GM18505 (cell line): Measurements from ENCODE around the gene ADAM12.

Source experiments
- ATAC-seq: cut with Tn5 transposase; IDR thresholded peaks from one replicate; pipeline ENCODE4 v1.9.1; 2021; ENCODE audit not compliant: unreplicated experiment
- POLR2A ChIP-seq: IDR thresholded peaks from 4 replicates; pipeline ENCODE4 v1.6.1; 2011; ENCODE audit warnings: borderline replicate concordance; ENCODE audit not compliant: insufficient read depth, insufficient read length; ENCODE audit errors: extremely low read depth

Gene ADAM12

DNA sequence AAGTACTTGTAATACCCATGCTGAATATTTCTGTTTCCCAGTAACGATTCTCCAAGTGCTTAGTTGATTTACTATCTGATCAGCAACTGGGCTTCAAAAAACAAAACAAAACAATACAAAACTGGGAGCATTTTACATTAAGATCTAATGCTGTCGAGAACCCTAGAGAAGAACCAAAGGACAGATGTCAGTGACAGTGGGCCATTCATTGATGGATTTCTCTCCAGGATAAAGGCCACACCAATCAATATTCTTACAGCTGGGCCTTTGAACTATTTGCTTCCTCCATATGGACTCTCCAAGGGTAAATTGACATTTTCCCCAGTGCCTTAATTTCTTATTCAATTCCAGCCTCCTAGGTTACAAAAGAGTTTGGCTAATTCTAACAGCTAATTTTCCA lies 217.5 kb downstream of the ADAM12 start:
- no peak for ATAC-seq
- TF ChIP-seq POLR2A = no peak

DNA sequence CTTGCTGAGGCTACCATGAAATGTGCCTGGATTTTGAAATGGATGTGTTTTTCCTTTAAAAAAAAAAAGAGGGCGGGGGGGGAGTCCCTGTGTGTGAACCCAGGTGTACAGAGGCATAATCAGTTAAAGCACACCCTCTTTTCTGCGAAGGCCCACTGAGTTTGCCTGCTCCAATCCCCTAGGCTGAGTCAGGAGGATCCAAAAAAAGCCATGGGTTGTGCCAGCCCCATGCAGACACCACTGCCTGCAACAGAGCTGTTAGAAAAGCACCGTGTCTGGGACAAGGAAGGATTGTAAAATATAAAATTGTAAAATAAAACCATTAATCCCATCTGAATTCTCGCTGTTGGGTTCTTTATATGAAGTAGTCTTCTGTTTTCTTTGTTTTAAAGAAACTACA lies 217.9 kb downstream of the ADAM12 start:
- ATAC-seq = no peak
- TF ChIP-seq POLR2A = no peak

DNA sequence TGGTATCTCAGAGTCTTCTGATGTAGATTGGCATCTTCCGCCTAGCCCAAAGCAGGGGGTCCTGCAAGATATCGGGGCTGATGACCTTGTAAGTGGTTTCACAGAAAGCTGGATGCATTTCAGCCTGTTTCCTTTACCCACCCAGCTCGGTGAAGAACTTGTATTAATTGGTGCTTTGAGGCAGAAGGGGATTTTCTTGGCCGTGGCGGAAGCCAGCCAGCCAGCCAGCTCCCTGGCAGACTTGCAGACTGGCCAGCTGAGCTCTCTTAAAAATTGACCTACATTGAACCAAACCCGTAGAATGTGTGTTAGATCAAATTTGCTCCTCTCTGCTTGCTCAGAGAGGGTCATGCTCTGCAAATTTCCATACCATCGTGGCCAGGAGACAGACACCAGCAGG lies 218.4 kb downstream of the ADAM12 start:
- no peak for TF ChIP-seq POLR2A
- no peak for ATAC-seq

DNA sequence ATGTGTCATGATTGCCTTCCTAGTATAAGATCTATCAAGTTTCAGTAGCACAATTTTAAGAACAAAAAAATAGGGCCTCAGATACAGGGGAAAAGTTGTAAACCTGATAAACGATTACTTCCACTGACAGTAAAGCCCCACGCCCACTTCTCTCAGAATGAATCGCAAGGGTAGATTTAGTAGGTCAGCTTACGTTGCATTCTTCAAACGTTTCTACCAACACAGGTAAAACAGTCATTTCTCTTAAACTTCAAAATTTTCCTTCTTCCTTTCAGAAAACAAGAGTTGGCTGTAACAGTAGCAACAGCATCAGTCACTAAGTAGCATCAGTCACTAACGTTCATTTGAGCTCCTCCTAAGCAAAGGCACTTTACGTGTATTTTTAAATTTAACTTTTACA lies 221.5 kb downstream of the ADAM12 start:
- TF ChIP-seq POLR2A = no peak
- ATAC-seq = no peak

DNA sequence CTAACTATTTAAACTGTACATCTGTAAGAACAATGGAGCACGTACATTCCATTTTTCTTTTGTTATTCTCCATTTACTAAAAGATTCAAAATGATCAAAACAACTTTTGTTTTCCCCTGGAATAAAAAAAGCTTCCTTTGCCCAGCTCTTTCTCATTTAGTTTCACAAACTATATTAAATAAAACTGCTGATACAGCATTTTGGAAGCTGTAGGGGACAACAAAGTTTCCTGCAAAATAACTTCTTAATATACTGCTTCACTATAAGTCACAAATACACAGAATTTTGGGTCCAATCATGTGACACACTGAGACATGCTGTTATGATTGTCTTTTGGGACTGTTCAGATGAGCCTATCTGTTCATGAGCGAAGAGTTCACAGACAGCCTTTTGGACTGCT lies 222.4 kb downstream of the ADAM12 start:
- ATAC-seq = no peak
- no peak for TF ChIP-seq POLR2A

DNA sequence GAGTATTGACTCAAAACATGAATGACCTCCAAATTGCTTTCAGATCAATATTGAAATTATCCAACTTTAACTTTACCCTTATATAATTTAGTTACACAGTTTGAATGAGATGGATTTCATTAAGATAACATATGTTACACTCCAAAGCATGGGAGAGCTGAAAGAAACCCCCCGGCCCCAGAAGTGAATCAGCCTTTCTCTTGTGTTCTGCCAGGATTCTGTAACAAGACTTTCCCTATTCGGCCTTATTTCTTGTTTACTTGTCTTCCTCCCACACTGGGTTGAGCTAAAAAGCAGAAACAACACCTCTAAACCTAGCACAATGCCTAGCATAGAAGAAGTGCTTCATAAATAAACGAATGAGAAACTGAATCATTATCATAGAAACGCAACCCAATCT lies 224.8 kb downstream of the ADAM12 start:
- no peak for TF ChIP-seq POLR2A
- ATAC-seq = no peak

DNA sequence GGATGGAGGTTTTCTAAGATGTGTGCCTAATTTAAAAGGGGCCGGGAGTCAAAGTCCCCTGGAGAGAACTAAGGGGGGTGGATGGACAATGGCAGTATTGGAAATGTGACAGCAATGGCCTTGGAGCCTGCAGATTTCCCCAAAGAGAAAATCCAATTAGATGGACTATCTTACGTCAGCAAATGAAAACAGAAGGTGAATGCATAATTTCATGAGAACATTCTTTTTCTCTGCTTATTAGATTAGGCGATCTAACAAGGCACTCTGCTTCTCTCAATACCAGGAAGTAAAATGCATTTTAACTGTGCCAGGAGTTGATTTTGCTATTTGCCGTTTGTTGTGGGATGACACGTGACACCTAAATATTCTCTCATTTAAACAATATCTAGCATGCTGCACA lies 226.6 kb downstream of the ADAM12 start:
- TF ChIP-seq POLR2A = no peak
- no peak for ATAC-seq

DNA sequence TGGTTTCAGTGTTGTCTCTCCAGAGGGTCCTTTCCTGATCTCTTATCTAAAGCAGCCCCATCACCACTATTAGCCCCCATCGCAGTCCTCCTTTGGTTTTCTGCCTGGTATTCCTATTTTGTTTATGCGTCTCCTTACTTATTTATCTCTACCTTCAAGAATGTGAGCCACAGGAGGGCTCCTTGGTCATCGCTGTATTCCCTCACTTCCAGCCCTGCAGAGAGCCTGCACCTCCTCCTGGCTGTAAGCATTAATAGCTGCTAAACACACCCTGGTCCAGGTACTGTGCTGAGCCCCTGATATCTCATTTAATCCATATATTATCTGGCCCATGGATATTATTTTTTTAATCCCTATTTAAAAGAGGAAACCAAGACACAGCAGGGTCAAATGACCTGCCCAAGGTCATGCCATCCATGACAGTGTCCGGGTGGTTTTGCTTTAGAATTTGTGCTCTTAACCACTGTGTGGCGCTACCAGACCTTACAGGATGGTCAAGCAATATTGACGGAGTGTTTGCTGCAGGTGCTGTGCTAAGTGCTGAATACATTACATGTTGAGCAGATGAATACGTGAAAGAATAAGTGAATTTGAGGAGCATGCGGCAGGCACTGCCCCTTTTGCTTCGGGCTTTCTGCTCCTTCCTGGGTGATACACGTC lies 227.2 kb downstream of the ADAM12 start:
- no peak for ATAC-seq
- TF ChIP-seq POLR2A = no peak

DNA sequence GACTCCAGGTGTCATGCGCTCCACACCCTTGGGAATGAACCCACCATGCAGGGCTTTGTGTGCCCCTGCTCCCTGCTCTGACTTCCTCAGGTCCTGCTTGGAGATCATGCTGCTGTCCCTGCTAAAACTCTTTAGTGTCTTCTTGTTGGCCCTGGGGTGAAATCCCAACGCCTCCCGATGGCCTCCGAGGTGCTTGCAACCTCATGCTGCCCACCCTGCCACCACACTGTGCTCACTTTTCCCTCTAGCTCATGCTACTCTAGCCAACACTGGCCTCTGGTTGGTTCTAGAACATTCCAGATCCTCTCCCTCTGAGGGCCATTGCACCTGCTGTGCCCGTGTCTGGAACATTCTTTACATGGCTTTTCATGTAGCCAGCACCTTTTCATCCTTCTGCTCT lies 227.7 kb downstream of the ADAM12 start:
- TF ChIP-seq POLR2A = no peak
- ATAC-seq = no peak

DNA sequence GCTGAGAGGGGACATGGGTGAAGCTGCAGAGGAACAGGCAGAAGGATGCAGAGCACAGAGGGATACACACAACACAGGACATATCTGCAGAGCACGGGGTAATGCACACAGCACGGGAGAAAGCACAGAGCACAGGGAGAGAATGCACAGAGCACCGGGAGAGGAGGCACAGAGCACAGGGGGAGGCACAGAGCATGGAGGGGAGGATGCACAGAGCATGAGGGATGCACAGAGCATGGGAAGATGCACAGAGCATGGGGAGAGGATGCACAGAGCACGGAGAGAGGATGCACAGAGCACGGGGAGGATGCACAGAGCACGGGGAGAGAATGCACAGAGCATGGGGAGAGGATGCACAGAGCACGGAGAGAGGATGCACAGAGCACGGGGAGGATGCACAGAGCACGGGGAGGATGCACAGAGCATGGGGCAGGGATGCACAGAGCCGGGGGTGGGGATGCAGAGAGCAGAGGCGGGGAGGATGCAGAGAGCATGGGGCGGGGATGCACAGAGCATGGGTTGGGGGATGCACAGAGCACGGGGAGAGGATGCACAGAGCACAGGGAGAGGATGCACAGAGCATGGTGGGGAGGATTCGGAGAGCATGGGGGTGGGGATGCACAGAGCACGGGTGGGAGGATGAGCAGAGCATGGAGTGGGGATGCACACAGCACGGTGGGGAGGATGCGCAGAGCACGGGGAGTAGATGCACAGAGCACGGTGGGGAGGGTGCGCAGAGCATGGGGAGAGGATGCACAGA lies 230.0 kb downstream of the ADAM12 start:
- no peak for TF ChIP-seq POLR2A
- ATAC-seq = no peak

DNA sequence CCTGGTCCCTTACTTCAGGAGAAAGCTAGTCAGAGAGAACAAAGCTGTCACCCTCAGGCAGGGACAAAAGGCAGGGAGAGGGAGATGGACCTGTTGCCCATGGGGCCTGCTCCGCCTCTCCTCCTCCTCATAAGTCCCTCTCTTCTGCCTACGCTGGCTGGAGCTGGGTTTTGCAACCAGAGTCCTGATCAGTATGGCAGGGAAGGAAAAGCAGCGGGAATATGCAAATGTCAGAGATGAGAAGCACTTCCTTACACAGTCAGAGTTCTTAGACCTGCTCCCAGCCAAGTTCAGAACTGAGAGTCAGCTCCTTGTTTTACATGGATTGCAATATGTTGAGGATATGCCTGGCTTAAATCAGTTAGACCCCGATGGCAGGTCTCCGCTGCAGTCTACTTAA lies 231.1 kb downstream of the ADAM12 start:
- no peak for TF ChIP-seq POLR2A
- no peak for ATAC-seq

DNA sequence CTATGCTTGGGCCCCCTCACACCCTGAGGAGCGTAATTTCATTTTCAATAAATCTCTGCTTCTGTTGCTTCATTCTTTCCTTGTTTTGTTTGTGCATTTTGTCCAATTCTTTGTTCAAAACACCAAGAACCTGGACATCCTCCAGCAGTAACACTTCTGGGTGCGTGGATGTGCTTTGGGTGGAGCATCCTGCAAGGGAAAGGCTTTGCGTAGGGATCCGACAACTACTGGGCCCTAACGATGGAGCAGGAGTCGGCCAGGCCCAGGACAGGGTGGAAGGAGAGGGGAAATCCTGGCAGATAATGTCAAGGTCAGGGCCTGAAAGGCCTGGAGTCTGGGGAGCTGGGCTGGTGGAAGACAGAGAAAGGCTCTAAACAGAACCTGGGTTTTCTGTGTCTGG lies 231.8 kb downstream of the ADAM12 start:
- TF ChIP-seq POLR2A = no peak
- no peak for ATAC-seq

DNA sequence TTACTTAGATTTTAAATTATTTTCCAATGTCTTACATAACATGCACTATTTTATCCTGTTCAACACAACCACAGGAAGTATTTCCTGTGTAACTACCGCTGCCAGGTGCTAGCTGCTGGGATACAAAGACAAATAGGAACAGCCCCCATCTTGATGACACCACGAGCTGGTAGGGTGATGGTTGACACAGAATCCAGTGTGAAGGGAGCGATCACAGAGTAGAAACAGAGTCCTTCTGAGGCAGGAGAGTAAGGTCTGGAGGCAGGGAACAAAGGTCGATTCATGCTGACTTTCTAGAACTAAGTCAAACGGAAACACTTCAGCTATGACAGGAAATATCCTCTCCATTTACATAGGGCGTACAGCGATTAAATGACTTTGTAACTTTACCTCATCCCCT lies 232.3 kb downstream of the ADAM12 start:
- ATAC-seq = no peak
- TF ChIP-seq POLR2A = no peak

DNA sequence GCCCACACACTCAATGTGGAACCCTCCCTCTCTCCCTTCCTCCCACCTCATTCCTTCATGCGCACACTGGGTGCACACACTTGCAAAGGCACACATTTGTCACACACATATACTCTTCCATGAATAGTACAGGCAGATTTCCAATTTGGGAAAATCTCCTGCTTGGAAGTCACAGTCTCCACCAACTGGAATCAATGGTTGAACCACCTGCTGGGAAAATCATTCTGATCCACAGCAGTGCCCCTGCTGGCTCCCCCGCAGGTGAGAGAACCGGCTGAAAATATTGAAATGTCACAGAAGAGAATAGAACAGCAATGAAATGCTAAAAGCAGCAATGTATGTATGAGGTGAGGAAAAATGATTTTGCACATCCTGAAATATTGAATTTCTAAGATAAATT lies 232.7 kb downstream of the ADAM12 start:
- ATAC-seq = no peak
- no peak for TF ChIP-seq POLR2A
